Jurkat, Clone E6-1 (cell line): ENCODE results near the gene DCAF5.
"Not testable (repeated sequence)": the region's sequence is repeated elsewhere in the genome, so short reads cannot be mapped to it uniquely, and the experiment has no call there.

ENCODE experiments used
- DNase-seq: peaks from one replicate; pipeline ENCODE4 v3.0.0-alpha.2; 2011; ENCODE audit warnings: low read depth, low spot score
- H3K4me3 ChIP-seq: 2 replicates; pipeline ENCODE4 v1.5.1; 2011; ENCODE audit warnings: mild to moderate bottlenecking, low read length, control low read depth, moderate library complexity

The DCAF5 gene

GRCh38 chr14:69027242-69027913 is 125.5 kb downstream of the DCAF5 start:
- DNase-seq, result no peak
- no peak overlapping the region for H3K4me3 ChIP-seq

- H3K4me3 ChIP-seq, result no peak overlapping the region
Measured at GRCh38 chr14:69023035-69023434, 129.9 kb downstream of the DCAF5 start.

GRCh38 chr14:69022093-69022492 is 130.8 kb downstream of the DCAF5 start:
- DNase-seq, H3K4me3 ChIP-seq: not testable (repeated sequence)

More at GRCh38 chr14:69023035-69023434, 129.9 kb downstream of the DCAF5 start:
- DNase-seq, result no peak

GRCh38 chr14:69017706-69018105 is 135.2 kb downstream of the DCAF5 start:
- DNase-seq, result no peak
- H3K4me3 ChIP-seq, result no peak overlapping the region

- DNase-seq, result no peak
- no peak overlapping the region for H3K4me3 ChIP-seq
Measured at GRCh38 chr14:69014829-69015259, 138.1 kb downstream of the DCAF5 start.

GRCh38 chr14:69013943-69014782 is 138.8 kb downstream of the DCAF5 start:
- no peak for DNase-seq
- H3K4me3 ChIP-seq, result no peak overlapping the region

GRCh38 chr14:69012256-69012953 is 140.5 kb downstream of the DCAF5 start:
- no peak overlapping the region for H3K4me3 ChIP-seq
- DNase-seq, result no peak

GRCh38 chr14:69010648-69011047 is 142.3 kb downstream of the DCAF5 start:
- DNase-seq, result no peak
- H3K4me3 ChIP-seq, result no peak overlapping the region

- no peak overlapping the region for H3K4me3 ChIP-seq
- no peak for DNase-seq
Measured at GRCh38 chr14:69008421-69008884, 144.5 kb downstream of the DCAF5 start.

GRCh38 chr14:69006346-69006745 is 146.6 kb downstream of the DCAF5 start:
- H3K4me3 ChIP-seq, result no peak overlapping the region
- DNase-seq, result no peak

- DNase-seq, result no peak
- no peak overlapping the region for H3K4me3 ChIP-seq
Measured at GRCh38 chr14:69005432-69006148, 147.3 kb downstream of the DCAF5 start.

GRCh38 chr14:69004731-69005431 is 148.0 kb downstream of the DCAF5 start:
- no peak for DNase-seq
- no peak overlapping the region for H3K4me3 ChIP-seq

- no peak overlapping the region for H3K4me3 ChIP-seq
- no peak for DNase-seq
Measured at GRCh38 chr14:69003626-69004025, 149.3 kb downstream of the DCAF5 start.

- H3K4me3 ChIP-seq, result no peak overlapping the region
- no peak for DNase-seq
Measured at GRCh38 chr14:69002069-69002468, 150.8 kb downstream of the DCAF5 start.

- no peak for DNase-seq
- H3K4me3 ChIP-seq, result no peak overlapping the region
Measured at GRCh38 chr14:69001375-69001774, 151.5 kb downstream of the DCAF5 start.
